ENCODE data around the gene TMEM44.

DNA sequence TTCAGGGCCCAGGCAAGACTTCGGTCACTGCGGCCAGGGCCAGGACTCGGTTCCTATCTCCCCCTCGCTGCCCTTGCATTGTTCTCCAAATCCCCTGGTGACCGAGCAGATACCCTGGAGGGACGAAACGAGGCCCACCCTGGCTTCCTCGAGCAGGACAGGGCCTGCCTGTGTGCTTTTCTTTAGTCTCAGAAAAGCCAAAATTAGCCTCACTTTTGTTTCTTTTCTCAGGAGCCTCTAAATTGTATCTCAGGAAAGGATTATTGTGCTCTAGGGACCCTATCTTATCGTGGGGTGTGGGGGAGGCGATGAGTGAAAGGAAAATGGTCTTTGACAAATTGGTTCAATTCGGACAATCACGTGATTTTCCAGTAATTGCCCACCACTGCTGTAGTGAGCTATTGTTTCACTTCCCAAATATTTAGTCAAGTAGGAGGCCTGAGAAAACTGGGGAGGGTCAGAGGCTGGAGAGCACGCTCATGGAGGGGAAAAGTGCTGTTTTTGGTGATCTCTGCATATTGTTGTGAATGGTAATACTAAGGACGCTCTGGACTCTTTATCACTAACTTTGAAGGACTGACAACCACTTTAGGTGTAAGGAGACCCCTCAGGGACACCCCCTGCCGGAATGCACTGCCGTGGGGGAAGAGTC lies 61.6 kb downstream of the TMEM44 start:
- TF ChIP-seq, protein P1, sequence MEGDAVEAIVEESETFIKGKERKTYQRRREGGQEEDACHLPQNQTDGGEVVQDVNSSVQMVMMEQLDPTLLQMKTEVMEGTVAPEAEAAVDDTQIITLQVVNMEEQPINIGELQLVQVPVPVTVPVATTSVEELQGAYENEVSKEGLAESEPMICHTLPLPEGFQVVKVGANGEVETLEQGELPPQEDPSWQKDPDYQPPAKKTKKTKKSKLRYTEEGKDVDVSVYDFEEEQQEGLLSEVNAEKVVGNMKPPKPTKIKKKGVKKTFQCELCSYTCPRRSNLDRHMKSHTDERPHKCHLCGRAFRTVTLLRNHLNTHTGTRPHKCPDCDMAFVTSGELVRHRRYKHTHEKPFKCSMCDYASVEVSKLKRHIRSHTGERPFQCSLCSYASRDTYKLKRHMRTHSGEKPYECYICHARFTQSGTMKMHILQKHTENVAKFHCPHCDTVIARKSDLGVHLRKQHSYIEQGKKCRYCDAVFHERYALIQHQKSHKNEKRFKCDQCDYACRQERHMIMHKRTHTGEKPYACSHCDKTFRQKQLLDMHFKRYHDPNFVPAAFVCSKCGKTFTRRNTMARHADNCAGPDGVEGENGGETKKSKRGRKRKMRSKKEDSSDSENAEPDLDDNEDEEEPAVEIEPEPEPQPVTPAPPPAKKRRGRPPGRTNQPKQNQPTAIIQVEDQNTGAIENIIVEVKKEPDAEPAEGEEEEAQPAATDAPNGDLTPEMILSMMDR (conservative IDR thresholded peaks at IDR 0.05 in 1 of 2, IDR thresholded peaks at IDR 0.05 in 1 of 2; ENCODE audit: extremely low read depth in 1 of 2, insufficient read depth in 1 of 2, low read depth in 1 of 2, low read length in 2 of 2) = no peak
- TF ChIP-seq EZH2 (IDR thresholded peaks at IDR 0.05; ENCODE audit: borderline replicate concordance, low read length) = no peak
